Measurements from ENCODE around the gene PLAAT3.
"Not testable (repeated sequence)": the region's sequence is repeated elsewhere in the genome, so short reads cannot be mapped to it uniquely, and the experiment has no call there.

PLAAT3 gene

DNA sequence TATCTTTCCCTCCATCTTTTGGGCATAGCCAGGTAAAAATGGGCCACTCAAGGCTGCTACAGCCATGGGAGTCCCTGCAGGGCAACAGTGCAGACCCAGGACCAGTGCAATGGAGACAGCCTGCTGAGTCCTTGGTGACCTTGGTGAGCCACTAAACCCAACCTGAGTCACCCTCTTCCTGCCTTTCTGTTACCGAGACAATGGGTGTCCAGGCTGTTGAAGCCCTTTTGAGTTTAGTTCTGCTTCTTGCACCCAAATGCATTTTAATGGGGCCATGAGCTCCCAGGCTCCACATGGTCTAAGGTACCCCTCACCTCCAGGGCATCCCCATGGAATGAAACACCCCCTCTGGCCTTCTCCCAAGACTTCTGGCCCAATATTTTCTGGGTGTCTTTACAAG lies 78.5 kb downstream of the PLAAT3 start:
- DNase-seq: no peak

DNA sequence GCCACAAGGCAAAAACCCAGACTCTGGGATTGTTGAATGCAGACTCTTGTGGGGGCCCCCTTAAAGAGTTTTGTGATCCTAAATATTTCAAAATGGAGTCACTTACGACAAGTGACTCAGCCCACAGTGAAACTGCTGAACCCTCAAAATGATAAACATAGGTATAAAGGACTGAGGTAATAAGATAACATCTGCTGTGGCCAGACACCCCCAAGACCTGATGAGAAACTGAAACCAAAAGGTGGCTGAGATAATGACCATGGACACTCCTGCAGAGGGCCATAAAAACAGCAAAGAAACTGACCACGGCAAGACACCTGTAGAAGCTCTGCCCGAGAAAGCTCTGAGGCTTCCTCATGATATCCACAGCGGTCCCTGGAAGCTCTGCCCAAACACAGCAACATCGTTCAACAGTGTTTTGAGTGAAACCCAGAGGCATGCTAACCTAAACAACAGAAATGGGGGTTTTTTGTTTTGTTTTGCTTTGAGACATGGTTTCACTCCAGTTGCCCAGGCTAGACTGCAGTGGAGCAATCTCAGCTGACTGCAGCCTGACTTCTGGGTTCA lies 79.3 kb downstream of the PLAAT3 start:
- DNase-seq: no peak

DNA sequence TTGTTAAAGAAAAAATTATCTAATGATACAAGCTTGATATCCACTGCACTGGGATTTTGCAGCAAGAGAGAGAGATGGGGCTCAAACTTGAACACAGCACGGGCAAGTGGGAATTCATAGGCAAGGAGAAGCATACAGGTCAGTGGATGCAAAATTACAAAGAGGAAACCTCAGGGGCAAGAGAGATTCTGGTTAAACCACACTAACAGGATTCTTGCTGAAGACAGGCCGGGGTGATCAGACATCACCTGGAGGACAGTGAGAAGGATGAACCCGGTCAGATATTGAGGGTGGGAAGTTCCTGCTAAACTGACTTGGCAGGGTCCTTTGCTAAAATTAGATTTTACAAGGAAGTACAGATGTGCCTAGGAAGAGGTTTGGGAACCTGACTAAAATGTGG lies 80.2 kb downstream of the PLAAT3 start:
- no peak for DNase-seq

DNA sequence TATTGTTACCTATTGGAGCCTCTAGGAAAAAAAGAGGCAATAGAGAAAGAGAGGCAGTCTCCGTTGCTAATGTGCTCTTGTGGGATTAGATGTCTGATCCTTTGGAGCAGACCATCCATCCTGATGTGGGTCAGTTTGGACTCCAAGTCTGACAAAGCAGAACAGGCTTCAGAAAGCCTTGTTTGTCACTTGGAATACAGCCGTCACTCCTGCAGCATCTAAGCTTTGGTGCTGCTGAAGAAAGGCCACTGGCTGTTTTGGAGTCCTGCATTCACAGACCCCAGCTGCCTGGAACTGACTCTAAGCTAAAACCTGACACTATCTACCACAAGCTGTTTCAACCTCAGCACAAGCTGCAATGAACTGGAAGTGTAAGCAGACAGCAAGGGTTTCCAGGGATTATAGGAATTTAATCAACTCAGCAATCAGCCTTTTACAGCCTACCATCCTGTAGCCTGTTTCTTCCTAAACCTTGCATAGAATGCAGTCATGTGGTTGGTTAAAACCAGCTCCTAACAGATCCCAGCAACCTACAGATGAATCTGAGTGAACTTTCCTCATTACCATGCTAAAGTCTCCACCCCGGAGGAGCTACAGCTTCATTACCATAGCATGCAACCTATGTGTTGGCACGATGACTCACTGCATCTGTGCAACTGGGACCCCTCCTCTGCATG lies 81.3 kb downstream of the PLAAT3 start:
- no peak for DNase-seq

DNA sequence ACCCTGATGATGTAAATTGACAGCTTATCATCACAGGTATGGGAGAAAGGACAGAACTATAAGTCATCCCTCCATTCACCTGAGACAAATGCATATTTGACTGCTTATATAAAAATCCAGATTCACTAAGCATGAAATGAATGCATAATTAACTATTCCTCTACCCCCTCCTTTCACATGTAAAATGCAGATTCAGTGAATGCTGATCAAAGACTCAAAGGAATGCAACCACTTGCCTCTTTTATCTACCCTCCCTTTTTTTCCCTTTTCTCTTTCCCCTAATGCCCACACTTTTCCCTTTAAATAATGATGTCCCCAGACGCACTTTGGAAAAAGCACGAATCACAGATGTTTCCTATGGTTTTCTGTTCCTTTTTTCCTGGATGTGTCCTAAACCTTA lies 82.1 kb downstream of the PLAAT3 start:
- DNase-seq: no peak

DNA sequence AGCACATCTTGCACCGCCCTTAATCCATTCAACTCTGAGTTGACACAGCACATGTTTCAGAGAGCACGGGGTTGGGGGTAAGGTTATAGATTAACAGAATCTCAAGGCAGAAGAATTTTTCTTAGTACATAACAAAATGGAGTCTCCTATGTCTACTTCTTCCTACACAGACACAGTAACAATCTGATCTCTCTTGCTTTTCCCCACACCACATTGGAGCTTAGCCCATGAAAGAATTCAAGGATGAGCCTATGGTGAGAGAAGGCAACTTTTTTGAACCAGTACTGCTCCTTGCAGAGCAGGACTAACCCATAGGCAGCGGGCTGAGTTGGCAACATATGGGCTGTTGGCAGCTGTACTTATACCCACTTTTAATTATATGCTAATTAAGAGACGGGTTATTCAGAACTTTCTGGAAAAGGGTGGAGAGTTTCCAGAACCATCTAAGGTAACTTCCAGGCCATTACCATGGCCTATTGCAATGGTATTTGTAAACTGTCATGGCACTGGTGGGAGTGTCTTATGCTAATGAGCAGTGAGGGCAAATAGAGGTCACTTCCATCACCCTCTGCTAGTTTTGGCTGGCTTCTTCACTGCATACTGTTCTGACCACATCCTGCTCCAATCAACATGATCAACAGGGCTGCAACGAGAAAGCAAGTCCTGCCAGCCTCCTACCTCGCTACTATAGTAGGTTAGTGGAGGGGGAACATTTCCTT lies 83.0 kb downstream of the PLAAT3 start:
- DNase-seq: not testable (repeated sequence)

DNA sequence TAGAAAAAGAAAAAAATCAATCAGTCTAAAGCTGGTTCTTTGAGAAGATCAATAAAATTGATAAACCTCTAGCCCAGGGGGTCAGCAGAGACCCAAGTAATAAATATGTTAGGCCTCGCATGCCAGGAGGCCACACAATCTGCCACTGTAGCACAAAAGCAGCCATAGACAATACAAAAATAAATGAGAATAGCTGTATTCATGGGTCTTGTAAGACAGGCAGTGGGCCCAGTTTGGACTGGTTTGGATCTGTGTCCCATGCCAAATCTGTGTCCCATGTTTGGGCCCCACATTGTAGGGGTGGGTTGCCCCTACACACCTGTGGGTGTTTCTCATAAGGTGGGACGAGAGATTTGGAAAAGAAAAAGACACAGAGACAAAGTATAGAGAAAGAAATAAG lies 84.2 kb downstream of the PLAAT3 start:
- no peak for DNase-seq

DNA sequence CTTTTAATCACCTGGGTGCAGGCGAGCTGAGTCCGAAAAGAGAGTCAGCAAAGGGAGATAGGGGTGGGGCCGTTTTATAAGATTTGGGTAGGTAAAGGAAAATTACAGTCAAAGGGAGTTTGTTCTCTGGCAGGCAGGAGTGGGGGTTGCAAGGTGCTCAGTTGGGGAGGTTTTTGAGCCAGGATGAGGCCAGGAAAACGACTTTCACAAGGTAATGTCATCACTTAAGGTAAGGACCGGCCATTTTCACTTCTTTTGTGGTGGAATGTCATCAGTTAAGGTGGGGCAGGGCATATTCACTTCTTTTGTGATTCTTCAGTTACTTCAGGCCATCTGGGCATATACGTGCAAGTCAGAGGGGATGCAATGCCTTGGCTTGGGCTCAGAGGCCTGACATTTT lies 84.9 kb downstream of the PLAAT3 start:
- not testable (repeated sequence) for DNase-seq

DNA sequence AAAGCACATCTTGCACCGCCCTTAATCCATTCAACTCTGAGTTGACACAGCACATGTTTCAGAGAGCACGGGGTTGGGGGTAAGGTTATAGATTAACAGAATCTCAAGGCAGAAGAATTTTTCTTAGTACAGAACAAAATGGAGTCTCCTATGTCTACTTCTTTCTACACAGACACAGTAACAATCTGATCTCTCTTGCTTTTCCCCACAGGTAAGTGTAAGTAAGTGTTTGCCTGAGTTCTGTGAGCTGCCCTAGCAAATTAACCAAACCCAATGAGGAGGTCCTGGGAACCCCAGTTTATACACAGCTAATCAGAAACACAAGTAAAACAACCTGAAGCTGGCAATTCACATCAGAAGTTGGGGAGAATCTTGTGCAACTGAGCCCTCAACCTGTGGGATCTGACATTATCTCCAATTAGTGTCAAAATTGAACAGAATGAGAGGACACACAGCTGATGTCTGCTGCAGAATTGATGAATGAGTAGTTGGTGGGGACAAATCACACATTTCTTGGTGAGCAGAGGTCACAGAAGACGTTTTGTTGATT lies 85.4 kb downstream of the PLAAT3 start:
- DNase-seq: not testable (repeated sequence)

DNA sequence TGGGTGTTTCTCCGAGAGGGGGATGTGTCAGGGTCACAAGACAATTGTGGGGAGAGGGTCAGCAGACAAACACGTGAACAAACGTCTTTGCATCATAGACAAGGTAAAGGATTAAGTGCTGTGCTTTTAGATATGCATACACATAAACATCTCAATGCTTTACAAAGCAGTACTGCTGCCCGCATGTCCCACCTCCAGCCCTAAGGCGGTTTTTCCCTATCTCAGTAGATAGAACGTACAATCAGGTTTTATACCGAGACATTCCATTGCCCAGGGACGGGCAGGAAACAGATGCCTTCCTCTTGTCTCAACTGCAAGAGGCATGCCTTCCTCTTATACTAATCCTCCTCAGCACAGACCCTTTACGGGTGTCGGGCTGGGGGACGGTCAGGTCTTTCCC lies 86.1 kb downstream of the PLAAT3 start:
- DNase-seq: not testable (repeated sequence)

DNA sequence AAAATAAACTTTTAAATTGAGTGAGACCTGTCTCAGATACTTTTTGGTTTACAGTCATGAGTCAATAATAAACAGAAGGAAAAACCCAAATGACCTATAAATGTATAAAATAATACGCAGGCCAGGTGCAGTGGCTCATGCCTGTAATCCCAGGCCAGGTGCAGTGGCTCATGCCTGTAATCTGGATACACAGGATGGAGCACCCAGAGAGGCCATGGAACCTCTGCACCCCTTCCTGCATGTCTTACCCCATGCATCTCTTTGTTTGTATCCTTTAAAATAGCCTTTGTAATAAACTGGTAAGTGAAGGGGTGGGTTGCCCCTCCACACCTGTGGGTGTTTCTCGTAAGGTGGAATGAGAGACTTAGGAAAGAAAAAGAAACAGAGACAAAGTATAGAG lies 86.6 kb downstream of the PLAAT3 start:
- no peak for DNase-seq
